NCI-H2227 (cell line): ENCODE data around the gene PRORP.
"Not testable (repeated sequence)": the region's sequence is repeated elsewhere in the genome, so short reads cannot be mapped to it uniquely, and the experiment has no call there.

Source experiments
- DNase-seq: peaks from one replicate; lab custom pipeline; 2025; ENCODE audit not compliant: unreplicated experiment; lab: John Stamatoyannopoulos, UW

PRORP gene

DNA sequence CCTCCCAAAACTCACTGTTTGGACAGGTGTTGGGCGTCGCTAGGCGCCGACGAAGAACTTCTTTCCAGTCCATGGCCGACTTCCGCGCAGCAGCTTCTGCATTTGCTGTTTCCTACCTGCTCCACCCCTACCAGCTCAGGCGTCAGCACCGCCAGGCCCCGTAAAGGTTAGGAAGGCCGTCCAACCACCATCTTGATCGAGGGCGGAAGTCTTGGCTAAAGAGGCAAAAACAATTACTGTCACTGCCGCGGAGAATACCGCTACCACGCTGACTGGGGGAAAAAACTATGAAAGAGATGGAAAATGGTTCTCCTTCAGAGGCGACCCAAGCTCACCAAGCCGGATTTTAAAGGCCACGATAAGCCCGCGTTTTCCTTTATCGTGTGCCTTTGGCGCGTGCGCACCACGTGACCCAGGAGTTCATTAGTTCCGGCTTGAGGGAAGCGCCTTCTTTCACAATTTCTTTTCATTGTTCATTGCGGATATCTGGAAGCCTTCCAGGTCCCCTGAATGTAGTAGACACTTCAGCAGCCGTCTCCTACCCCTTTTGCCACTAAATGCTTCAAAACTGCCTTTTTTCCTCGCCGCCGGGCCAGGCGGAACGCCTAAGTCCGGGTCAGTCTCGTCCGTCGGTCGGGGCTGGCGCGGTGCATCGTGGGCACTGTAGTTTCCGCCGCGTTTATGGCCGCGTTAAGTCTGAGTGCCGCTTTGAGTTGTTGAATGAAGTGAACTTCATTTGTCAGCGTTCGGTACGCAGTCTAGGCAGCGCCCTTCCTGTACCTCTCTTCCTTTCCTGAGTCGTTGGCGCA lies at the start of gene PRORP, which contains the start of gene PPP2R3C:
TSS of gene PRORP (plus strand) at position 666 of the 809 bp plus-strand sequence. CDS start 694 bp downstream, outside the sequence.
TSS of gene PPP2R3C (minus strand) at position 104 of the 809 bp plus-strand sequence. CDS start at position 73, 31 bp downstream.
- peak; percentile 91 for DNase-seq

DNA sequence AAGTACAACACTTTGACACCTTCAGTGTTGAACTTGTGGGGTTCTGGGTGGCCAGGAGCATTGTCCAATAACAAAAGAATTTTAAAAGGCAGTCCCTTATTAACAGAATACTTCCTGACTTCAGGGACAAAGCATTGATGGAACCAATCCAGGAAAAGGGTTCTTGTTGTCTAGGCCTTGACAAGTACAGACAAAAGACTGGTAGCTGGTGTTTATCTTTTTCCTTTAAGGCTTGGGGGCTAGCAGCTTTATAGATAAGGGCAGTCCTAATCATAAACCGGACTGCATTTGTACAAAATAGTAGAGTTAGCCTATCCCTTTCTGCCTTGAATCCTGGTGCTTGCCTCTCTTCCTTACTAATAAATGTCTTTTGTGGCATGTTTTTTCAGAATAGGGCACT lies 48.9 kb upstream of the PRORP start:
- no peak for DNase-seq

DNA sequence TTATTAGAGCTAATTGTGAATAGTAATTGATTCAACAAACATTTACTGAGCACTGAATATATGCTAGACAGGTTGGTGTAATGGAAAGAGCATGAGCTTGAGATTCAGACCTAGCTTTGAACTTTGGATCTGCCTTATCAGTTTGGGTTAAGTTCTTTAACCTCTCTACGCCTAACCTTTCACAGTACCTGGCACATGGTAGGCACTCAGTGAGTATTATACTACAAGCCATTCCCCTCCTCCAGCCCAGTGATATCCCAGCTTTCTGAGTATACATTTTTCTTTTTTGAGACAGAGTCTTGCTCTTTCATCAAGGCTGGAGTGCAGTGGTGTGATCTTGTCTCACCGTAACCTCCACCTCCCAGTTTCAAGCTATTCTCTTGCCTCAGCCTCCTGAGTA lies 44.3 kb upstream of the PRORP start:
- no peak for DNase-seq

DNA sequence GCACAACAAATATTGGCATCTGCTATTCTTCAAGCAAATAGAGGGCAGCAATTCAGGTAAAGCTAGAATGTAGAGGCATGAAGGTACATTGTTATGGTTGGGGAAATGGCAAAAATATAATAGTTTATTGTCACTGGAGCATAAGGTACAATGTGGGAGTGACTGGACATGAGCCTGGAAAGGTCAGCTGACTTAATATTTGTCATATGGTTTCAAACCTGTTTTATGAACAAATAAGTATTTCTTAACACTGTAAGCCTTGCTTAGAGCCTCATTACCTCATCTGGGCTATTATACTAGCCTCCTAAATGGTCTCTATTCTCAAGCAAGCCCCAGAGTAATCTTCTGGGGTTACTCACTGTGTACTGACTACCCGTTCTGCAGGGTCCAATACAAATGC lies 42.6 kb upstream of the PRORP start:
- DNase-seq: no peak

DNA sequence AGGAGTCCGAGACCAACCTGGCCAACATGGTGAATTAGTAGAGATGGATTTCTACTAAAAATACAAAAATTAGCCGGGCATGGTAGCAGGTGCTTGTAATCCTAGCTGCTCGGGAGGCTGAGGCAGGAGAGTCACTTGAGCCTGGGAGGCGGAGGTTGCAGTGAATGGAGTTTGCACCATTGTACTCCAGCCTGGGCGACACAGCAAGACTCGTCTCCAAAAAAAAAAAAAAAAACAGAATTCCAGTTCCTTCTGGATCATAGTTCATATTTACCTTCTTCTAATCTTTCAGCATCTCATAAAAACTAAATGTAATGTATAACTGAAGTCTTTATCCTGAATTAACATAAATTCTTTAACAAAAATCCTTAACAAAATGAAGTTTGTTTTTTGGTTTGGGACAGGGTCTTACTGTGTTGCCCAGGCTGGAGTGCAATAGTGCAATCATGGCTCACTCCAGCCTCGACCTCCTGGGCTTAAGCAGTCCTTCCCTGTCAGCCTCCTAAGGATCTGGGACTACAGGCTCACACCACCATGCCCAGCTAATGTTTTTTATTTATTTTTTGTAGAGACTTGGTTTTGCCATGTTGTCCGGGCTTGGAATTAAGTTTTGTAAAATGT lies 38.7 kb upstream of the PRORP start:
- no peak for DNase-seq

DNA sequence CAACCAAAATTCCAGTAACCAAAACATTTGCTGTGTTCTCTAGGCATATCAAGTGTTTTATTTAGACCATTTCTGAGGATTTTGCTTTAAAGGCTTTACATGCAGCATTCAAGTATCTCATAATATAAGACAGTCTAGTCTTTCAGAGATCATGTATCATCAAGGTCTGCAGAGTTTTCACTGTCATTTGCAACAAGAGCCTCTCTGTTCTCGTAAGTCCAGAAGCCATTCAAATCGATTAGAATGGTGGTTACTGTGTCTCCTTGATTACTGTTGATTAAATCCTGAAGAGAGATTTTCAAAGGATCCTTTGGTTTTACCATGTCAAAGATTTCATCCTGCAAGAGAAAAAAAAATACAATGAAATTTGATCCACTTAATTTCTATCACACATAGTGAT lies 36.9 kb upstream of the PRORP start:
- DNase-seq: no peak

DNA sequence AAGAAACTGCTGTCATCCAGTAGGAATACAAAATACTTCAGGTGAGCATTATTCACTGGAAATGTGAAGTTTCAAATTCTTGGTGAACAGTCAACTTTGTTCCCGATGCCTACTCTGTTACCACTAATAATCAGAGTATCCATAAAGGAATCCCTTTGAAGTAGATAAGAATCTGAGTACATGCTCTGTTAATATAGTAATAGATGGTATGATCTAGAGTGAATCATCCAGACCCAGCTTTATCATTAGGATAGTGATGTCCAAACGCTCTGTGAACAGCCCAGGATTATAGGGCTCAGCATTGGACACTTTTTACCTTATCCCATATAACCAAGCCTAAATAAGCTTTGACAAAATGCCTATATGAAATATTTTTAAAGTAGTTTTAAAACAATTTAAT lies 33.8 kb upstream of the PRORP start:
- no peak for DNase-seq

DNA sequence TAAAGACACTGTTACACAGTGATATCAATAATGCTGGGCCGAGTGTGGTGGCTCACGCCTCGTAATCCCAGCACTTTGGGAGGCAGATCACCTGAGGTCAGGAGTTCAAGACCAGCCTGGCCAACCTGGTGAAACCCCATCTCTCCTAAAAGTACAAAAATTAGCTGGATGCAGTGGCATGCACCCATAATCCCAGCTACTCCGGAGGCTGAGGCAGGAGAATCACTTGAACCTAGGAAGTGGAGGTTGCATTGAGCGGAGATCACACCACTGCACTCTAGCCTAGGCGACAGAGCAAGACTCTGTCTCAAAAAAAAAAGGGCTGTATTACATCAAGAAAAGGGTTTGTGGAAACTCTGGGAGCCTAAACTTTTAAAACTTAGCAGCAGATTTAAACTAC lies 27.7 kb upstream of the PRORP start:
- DNase-seq: not testable (repeated sequence)

DNA sequence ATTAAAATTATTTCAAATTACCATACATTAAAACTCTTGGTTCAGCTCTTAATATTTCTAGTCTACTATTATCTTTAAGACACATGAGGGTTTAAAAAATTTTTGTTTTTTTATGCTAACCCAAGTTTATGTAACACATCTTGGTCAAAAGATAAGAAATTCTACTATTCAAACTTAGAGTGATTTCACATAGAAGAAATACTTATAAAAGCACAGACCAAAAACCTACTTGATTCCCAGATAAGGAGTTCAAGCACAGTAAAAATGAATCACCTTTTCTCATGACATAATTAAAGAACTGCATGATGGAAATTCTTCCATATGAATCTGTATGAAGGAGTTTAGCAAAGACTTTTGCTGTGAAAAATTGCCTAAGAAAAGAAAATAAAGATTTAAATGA lies 14.5 kb upstream of the PRORP start:
- DNase-seq: no peak

DNA sequence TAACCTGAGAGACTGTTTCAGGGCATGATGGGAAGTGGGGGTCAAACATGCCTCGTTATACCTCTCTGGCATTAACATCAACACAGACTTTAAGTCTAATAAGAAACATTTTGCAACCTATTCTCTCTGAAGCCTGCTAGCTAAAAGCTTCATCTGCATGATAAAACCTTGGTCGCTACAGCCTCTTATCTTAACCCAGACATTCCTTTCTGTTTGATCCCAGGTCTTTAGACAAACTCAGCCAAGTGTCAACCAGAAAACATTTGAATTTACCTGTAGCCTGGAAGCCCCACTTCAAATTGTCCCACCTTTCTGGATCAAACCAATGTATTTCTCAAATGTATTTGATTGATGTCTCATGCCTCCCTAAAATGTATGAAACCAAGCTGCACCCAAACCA lies 9.7 kb upstream of the PRORP start:
- DNase-seq: no peak

DNA sequence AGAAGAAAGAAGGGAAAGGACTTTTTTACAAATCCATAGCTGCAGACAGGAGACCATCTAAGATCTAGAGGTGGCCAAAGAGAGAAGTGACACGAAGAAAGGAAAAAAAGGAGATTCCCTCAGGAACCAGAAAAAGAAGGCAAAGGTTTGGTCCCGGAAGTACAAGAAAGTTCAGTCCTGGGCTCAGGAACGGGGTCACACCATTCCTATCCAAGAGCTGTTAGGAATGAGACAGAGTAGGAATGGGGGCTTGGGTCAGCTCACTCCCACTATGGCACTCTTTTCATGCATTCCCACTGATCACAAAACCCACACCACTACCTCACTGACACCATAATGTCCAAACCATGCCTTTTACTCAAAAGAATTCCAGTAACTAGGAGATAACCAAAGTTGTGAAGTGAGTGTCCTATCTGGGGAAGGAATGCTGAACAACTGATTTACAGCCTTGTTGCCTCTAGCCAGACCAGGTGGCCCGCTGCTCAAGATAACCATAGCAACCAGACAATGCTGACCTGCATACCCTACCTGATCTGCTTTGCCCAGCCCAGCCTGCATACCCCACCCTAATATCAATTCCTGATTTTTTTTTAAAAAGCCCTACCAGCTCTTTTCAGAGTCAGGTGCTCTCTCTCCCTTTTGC lies 8.9 kb upstream of the PRORP start:
- no peak for DNase-seq

DNA sequence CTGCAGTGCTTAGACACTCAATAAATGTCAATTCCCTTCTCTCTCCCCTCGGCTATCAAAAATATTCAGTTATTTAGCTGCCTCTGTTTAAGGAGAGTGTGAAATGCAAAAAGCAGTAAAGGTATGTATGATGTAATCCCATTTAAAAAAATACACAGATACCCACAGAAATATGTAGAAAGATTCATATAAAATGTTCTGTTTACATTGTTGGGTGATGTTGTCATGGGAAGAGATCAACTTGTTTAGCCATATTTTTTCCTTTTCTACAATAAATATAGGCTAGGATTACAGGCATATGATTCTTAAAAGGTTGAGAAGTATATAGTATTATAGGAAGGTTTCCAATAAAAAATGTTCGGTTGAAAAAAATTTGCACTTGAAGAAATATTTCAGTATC lies 8.3 kb upstream of the PRORP start:
- no peak for DNase-seq

DNA sequence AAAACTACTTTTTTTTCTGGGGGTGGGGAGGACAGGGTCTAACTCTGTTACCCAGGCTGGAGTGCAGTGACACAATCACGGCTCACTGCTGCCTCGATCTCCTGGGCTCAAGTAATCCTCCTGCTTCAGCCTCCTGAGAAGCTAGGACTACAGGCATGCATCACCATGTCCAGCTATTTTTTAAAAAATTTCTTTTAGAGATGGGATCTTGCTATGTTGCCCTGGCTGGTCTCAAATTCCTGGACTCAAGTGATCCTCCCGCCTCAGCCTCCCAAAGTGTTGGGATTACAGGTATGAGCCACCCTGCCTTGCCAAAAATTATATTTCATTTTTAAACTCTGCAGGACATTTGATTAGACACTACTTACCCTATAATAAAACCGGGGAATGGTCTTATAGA lies 6.1 kb upstream of the PRORP start:
- no peak for DNase-seq

DNA sequence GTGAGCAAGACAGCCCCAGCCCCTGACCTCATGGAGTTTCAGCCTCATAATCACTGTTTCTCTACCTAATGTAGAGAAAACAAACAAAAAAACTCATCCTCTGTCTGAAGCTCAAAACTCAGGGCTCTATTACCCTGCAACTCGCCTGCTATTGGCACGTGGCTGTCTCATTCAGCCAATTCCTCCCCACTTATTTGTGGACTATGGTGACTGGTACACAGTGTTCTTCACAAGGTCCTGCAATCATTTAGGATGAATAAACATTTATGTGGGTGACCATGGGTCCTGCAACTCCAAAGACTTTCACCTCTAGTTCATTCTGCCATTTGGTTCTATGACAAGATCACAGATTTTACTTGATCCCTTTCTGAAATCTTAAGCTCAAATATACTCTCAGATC lies 5.2 kb upstream of the PRORP start:
- no peak for DNase-seq

DNA sequence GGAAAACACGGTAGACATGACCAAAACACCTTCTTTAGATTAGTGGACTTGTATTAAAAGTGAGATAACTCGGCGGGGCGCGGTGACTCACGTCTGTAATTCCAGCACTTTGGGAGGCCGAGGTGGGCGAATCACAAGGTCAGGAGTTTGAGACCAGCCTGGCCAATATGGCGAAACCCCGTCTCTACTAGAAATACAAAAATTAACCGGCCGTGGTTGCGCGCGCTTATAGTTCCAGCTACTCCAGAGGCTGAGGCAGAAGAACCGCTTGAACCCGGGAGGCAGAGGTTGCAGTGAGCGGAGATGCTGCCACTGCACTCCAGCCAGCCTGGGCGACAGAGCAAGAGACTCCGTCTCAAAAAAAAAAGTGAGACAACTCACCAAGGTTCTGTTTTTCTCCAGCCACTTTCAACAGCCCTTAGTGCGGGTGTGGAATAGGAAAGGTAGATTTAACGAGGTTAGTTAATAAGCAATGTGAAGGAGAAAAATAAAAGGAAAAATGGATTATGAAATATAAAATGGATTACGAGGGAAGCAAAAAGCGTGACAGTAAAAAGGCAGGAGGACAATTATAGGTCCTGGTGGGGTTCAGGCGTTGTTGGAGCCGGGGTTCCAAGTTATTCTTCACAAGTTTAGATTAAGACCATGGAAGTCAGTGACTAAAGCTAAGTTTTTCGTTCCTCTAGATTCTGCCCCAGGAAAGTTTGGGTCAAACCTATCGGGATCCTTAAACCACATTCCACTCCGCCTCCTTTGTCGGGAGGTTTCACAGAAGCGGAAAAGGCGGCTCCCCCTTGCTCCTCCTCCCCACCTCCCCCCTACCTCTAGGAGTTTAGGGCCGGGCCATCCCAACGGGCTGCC lies 1.1 kb upstream of the PRORP start:
- peak; percentile 24 for DNase-seq

DNA sequence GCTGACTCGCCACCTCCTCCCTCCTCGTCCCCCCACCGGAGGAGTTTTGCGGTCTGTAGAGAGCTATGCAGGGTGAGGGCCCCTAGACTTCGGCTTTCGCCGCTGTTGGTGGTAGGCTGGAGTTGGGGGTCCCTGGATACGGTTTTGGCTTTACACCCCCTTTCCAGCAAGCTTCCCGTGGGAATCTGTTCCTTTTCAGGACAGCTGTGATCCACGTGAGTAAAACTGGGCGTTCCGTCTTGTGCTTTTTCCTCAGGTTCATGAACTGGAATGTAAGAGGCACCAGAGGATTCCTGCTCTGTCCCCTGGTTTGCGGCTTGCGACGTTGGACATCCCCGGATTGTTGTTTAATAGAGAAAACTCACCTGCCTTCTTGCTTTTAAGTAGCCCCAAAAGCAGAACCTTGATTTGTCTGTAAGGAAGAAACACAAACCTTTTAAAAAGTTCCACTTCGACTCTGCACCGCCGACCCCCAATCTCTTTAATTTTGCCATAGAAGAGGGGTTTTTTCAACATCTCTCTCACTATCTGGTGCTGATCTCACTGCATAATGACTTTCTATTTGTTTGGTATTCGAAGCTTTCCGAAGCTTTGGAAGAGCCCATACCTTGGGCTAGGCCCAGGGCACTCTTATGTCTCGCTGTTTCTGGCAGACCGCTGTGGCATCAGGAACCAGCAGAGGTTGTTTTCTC lies 490 bp downstream of the PRORP start:
- DNase-seq: no peak

DNA sequence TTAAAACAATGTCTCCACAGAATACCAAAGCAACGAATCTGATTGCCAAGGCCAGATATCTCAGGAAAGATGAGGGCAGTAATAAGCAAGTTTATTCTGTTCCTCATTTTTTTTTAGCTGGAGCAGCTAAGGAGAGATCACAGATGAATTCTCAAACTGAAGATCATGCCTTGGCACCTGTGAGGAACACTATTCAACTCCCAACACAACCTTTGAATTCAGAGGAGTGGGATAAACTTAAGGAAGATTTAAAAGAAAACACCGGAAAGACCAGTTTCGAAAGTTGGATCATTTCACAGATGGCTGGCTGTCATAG lies 994 bp downstream of the PRORP start:
- no peak for DNase-seq

DNA sequence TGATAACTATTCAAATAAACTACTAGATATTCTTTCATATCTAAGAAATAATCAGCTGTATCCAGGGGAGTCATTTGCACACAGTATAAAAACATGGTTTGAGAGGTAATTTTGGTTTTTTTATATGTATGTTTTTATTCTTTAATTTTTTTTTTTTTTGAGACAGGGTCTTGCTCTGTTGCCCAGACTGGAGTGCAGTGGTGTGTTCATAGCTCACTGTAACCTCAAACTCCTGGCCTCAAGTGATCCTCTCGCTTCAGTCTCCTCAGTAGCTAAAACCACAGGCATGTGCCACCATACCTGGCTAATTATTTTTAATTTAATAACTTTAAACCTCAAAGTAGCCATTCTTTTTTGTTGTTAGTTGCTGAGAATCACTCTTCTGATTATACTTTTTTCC lies 1.8 kb downstream of the PRORP start:
- DNase-seq: no peak

DNA sequence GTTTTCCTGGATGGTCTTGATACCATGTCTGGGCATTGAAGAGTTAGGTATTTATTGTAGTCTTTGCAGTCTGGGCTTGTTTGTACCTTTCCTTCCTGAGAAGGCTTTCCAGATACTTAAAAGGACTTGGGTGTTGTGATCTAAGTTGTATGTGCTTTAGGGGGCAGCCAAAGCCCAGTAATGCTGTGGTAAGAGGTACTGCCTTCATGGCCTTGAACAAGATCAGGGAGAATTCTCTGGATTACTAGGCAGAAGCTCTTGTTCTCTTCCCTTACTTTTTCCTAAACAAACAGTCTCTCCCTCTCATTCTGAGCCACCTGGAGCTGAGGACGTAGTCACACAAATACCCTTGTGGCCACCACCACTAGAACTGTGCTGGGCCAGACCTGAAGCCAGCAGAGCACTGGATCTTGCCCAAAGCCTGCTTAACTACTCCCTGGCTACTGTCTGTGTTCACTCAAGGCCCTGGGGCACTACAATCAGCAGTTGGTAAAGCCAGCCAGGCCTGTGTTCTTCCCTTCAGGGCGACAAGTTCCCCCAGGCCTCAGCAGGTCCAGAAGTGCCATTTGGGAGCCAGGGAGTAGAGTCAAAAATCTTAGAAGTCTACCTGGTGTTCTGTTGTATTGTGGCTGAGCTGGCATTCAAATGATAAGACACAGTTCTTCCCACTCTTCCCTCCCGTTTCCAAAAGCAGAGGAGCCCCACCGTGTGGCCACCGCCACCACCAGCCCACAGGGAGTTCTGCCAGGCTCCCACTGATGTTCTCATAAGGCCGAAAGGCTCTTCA lies 11.4 kb downstream of the PRORP start:
- DNase-seq: no peak
